HT1080 (cell line): ENCODE data around the gene ANO2. TPM values are rescaled to one million over a fixed set of nuclear protein-coding genes. Genes with fewer than 3 reads are reported as not detected.

ENCODE experiments used
- DNase-seq: peaks from one replicate; pipeline ENCODE4 v3.0.0-alpha.2; 2015; ENCODE audit warnings: low read depth
- polyA plus RNA-seq, 2 experiments: library from polyadenylated mRNA; depleted of rRNA; stranded (reverse); fragments of >200 nt; gene quantifications; 2 replicates each; pipeline ENCODE4 v1.2.3, GENCODE V29; 2015
- total RNA-seq: library from RNA; depleted of rRNA; stranded (reverse); fragments of >200 nt; shearing (Covaris generic); gene quantifications from 2 replicates; pipeline ENCODE4 v1.2.3, GENCODE V29; 2014; rRNA removed

The ANO2 gene
- 1.0 and 1.4 TPM in 2 replicates for total RNA-seq
- 0.86 and 1.5 TPM in 2 replicates for polyA plus RNA-seq (2015; cell fraction: cytosol; rRNA removed)
- polyA plus RNA-seq (2015; cell fraction: nucleus; rRNA removed): 0.97 and 1.1 TPM in 2 replicates

DNA sequence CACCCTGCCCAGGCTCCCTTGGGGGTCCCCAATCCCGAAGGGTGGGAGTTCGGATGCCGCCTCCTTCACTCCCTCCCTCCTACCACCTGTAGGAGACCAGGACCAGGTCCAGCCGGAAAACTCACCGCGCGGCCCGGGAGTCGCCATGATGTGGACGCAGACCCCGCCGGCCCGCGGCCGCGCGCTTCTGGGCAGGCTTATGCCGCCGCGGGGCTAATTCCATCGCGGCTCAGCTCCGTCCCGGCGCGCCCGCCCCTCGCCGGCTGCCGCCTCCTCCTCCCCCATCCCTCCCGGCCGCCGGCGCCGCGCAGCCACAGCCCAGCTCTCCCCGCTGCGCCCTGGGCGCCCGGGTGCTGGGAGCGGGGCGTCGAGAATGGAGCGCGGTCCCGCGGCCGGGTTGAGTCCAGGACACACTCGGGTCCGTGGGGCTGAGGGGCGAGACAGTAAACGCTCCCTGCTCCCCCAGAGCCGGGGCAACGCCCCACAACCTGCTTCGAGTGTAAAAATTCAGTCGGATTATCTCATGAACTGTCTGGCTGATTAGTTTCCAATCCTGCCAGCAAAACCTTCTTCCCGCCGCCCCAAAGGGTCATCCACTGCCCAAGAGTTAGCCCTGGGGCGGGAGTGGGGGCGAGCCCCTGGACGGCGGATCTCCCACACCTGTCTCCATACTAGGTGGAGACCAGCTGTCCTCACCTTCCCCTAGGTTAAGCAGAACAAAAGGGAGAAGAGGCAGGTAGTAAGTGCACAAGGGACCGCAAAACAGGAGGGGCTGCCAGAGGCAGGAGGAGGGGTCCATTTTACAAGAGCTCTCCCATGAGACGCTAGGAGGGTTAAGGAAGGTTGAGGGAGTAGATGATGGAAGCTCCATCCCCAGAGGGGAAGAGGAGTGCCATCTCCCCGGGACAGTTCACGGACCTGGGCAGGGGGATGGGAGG, at the start of gene ANO2:
TSS of gene ANO2 (minus strand) at position 189 of the 938 bp plus-strand sequence. CDS start at position 147, 42 bp downstream.
- no peak for DNase-seq

DNA sequence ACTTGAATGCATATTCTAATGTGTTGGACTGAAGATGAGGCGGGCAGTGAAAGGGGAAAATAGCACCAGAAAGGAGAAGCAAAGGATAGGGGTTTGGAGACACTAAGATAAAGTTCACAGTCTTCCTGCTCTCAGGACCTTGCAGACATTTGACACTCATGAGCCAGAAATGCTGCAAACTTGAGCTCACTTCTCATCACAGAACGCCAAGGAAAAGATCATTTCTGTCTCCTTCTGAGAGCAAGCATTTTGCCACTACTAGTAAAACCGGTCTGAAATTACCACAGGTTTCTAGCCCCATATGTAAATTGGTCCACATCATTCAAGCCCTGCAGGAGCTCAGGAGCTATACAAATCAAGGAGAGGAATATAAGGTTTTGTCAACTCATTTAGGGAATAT, 44.6 kb upstream of the ANO2 start:
- DNase-seq: no peak

GRCh38 chr12:5988659-5989116, 43.6 kb upstream of the ANO2 start:
- DNase-seq: peak; percentile 59

- no peak for DNase-seq
These were observed 43.0 kb upstream of the ANO2 start for GRCh38 chr12:5988088-5988487.

- no peak for DNase-seq
These were observed 42.5 kb upstream of the ANO2 start for GRCh38 chr12:5987573-5987972.

DNA sequence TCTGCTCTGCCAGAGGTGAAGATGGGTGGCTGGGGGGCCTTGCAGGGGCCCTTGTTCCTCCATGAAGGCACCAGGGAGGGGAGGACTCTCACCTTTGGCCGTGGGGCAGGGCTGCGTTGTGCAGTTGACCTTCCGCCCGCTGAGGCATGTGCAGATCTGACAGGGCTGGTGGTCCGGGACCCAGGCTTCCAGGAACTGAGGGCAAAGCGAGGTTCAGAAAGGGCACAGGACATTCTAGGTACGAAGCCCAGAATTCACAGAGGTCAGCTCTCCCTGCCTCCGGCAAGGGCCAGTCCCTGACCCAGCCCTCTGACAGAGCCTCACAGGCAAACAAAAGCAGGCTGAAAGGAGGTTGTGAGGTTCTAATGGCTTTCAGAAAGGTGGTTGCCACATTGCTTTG, 40.4 kb upstream of the ANO2 start:
- DNase-seq: no peak

GRCh38 chr12:5984873-5985272, 39.8 kb upstream of the ANO2 start:
- no peak for DNase-seq

- no peak for DNase-seq
These were observed 37.0 kb upstream of the ANO2 start for GRCh38 chr12:5982106-5982505.

- DNase-seq: no peak
These were observed 32.5 kb upstream of the ANO2 start for GRCh38 chr12:5977556-5977955.

- DNase-seq: no peak
These were observed 31.7 kb upstream of the ANO2 start for GRCh38 chr12:5976711-5977110.

GRCh38 chr12:5976196-5976595, 31.1 kb upstream of the ANO2 start:
- DNase-seq: no peak

GRCh38 chr12:5973461-5974115, 28.5 kb upstream of the ANO2 start:
- DNase-seq: no peak

- DNase-seq: no peak
These were observed 27.3 kb upstream of the ANO2 start for GRCh38 chr12:5972387-5972786.

DNA sequence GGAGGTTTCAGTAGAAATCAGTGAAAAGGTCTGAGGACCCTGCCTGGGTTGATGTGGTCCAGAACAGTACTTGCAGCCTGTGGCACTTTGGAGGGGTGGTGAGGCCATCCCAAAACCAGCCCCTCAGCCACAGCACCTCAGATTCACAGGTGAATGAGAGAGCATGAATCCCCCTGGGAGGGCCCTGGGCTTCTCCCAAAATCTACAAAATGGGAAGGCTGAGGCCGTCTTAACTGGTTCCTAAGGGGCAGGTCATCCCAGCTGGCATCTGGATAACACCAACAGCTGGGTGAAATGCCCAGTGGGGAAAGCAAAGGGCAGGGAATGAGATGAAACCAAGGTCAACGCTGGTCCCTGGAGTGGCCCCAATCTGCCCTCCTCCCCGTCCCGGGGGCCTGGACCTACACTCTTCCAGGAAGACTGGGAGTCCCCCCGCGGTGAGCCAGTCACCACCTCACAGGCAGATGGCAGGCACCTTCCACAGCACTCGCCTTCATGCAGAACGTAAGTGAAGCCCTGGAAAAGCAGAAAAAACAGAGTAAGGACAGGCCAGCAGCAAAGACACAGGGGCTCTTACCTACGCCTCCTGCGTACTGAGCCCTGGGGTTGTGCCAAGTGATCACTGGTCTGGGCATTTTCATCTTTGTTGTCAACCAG, 26.3 kb upstream of the ANO2 start:
- no peak for DNase-seq

DNA sequence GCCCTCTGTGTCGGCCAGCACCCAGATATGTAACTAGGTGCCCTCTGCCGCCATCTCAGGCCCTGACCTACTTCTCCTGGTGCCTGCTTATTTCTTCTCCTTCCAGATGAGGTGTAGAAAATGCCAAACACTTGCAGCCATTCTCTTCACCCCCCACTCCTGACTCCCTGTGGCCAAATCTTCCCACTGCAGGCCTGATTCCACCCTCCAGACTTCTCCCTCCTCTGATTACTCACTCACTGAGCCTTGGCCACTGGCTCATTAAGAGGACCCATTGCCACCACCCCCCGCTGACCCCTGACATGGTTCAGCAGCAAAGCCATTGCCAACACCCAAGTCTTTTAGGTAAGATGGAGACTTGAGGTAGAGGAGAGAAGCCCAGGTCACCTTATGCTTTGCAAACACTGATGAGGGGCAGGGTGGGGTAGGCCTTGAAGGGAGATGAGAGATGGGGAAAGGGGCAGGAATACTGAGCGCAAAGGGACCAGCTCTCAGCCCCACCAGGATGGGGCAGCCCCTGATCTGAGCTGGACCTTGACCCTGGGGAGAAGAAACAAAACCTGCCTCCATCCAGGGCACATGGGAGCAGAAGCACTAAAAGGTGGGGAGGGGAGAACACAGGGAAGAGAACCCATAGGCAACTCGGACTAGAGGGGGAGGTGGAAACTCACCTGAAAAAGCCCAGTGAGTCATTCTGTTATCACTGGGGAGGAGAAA, 25.1 kb upstream of the ANO2 start:
- DNase-seq: no peak

GRCh38 chr12:5969156-5969973, 24.3 kb upstream of the ANO2 start:
- no peak for DNase-seq

DNA sequence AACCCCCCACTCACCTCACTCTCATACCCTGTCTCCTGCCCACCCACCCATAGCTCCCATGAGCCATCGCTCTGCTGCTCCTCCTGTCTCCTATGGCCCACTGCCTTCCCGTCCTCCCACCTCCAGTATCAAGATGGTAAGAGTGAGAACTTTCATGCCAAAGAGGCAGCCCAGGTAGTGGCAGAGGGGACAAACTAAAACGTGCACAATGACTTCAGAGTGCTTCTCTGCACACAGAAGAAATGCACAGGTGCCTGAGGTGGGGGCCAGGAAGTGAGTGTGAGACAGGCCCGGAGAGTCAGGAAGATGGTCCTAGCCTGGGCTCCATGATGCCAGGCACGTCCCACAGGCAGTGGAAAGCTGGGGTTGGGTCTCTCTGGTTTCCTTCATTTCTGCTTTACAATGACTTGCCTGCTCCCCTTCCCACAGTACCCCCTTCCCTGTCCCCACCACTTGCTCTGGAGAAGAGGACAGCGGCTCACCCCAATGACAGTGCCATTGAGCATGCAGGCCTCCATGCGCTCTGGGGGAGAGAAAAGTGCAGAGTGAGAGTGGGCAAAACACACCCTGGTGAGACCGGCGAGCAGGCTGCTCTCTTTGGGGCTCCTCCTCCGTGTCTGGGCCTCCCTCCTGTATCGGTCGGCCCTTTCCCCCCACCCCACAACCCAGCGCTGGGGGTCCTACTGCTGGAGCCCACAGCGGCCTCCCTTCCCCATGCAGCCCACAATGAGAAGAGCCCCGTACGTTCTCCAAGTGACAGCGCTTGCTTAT, 22.8 kb upstream of the ANO2 start:
- DNase-seq: no peak

GRCh38 chr12:5966486-5967095, 21.5 kb upstream of the ANO2 start:
- DNase-seq: no peak

DNA sequence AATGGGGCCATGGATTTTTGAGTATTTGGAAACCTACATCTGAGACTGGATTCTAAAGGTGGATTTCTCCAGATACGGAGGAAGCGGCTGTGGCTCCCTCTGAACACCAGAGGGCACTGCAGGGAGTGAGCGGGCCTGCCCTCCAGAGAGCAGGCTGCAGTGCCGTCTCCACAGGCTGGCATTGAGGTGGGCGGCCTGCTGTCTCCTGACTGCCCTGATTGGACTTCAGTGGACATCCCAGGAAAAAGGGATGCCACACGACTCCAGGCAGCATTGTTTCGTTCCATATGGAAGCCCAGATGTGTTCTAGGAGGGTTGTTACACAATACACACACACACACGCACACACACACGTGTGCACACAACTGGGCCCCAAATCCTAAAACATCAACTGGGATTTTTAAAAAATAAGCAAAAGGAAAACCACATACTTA, 20.9 kb upstream of the ANO2 start:
- peak; percentile 32 for DNase-seq
